ENCODE measurements around the gene EYS.
"Not testable (repeated sequence)": the region's sequence is repeated elsewhere in the genome, so short reads cannot be mapped to it uniquely, and the experiment has no call there.

The EYS gene

GRCh38 chr6:64263778-64264177, 1443.2 kb downstream of the EYS start:
- no peak for ATAC-seq
- DNase-seq = no peak
- no peaks in the 10 kb centered on the region for H3K27me3 Mint-ChIP-seq
- H3K4me3 Mint-ChIP-seq = no peak overlapping the region
- H3K9me3 Mint-ChIP-seq = no peaks in the 10 kb centered on the region
- no peak overlapping the region for H3K27ac Mint-ChIP-seq
- H3K4me1 Mint-ChIP-seq = no peaks in the 10 kb centered on the region

DNA sequence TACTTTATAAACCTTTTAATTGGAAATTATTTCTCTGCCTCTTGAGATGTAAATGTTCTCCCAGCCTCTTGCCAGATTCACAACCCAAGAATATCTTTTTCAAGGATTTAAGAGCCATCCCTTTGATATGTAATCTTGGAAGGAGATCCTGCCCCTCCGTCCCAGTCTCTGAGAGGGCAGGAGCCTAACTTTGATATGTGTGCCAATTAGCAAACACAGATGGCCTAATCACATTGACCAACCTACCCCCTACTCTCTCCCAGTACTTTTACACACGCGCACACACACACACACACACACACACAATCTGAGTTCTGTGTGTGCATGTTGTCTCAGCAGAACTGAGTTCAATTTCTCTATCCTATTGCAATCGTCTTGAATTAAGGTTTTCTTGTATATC, 1447.7 kb downstream of the EYS start:
- DNase-seq = no peak
- no peak overlapping the region for H3K4me3 Mint-ChIP-seq
- no peaks in the 10 kb centered on the region for H3K27me3 Mint-ChIP-seq
- H3K4me1 Mint-ChIP-seq = no peaks in the 10 kb centered on the region
- ATAC-seq = no peak
- H3K9me3 Mint-ChIP-seq = no peaks in the 10 kb centered on the region
- H3K27ac Mint-ChIP-seq = no peak overlapping the region

GRCh38 chr6:64258752-64259151, 1448.3 kb downstream of the EYS start:
- H3K9me3 Mint-ChIP-seq = no peaks in the 10 kb centered on the region
- no peaks in the 10 kb centered on the region for H3K27me3 Mint-ChIP-seq
- no peak overlapping the region for H3K27ac Mint-ChIP-seq
- no peaks in the 10 kb centered on the region for H3K4me1 Mint-ChIP-seq
- ATAC-seq (no peak), DNase-seq (no peak)
- H3K4me3 Mint-ChIP-seq = no peak overlapping the region

DNA sequence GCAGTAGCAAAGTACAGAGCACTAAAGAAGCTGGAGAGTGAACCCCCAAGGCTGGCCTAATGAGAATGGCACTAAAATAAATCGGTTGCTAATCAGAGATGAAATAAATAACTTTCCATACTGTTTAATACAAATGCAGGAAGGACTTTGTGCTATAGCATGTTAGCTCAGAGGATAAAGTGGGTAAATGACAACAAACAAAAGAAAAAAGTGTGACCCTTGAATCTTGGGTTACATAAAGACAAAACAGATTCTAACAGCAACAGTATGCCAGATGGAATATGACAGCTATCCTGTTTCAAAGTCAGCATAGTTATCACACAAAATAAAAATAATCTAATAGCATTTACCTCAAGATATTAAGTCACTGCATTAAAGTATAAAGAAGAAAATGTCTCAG, 1448.7 kb downstream of the EYS start:
- no peak overlapping the region for H3K4me3 Mint-ChIP-seq
- no peak for DNase-seq
- no peaks in the 10 kb centered on the region for H3K4me1 Mint-ChIP-seq
- no peak overlapping the region for H3K27ac Mint-ChIP-seq
- ATAC-seq = no peak
- no peaks in the 10 kb centered on the region for H3K9me3 Mint-ChIP-seq
- no peaks in the 10 kb centered on the region for H3K27me3 Mint-ChIP-seq

- ATAC-seq (no peak), DNase-seq (no peak)
- no peaks in the 10 kb centered on the region for H3K9me3 Mint-ChIP-seq
- H3K4me1 Mint-ChIP-seq = no peaks in the 10 kb centered on the region
- H3K27ac Mint-ChIP-seq = no peak overlapping the region
- no peak overlapping the region for H3K4me3 Mint-ChIP-seq
- H3K27me3 Mint-ChIP-seq = no peaks in the 10 kb centered on the region
Measured at GRCh38 chr6:64257586-64257985, 1449.4 kb downstream of the EYS start.

DNA sequence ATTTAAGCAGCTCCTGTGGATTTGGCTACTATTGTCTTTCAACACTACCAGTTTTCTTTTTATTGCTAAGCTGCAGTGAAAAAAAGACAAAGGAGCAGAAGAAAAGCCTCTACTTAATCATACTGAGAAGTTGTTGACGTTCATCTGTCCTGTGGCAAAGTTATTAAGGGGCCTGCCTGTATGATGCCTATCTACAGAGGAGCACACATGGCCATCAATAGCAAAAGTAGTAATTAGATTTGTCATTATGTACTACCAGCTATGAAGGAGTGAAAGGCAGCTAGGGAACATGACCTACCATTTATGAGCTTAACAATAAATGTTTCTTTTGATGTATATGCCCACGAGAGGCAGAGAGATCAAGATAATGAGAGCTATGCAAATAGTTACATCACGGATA, 1450.5 kb downstream of the EYS start:
- H3K4me1 Mint-ChIP-seq = no peaks in the 10 kb centered on the region
- ATAC-seq (no peak), DNase-seq (no peak)
- H3K9me3 Mint-ChIP-seq = no peaks in the 10 kb centered on the region
- H3K4me3 Mint-ChIP-seq = no peak overlapping the region
- no peak overlapping the region for H3K27ac Mint-ChIP-seq
- H3K27me3 Mint-ChIP-seq = no peaks in the 10 kb centered on the region

DNA sequence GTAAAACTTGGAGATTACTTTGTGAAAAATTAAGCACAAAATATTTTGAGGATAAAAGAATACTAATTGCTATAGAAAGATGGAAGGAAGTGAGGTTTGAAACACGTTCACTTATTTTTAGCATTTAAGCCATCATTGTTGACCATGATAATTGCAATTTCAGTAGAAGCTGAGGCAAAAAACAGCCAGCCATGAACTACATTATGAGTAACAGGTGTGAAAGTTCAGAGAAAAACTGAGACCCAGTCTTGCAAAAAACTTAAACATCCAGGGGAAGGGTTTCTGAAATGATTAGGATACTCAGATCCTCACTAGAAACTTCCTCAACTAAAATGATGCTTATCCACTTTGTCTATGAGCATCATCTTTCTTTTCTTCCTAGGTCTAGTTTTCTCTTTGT, 1452.0 kb downstream of the EYS start:
- no peaks in the 10 kb centered on the region for H3K4me1 Mint-ChIP-seq
- H3K27ac Mint-ChIP-seq = no peak overlapping the region
- DNase-seq (no peak), ATAC-seq (no peak)
- no peaks in the 10 kb centered on the region for H3K9me3 Mint-ChIP-seq
- H3K4me3 Mint-ChIP-seq = no peak overlapping the region
- no peaks in the 10 kb centered on the region for H3K27me3 Mint-ChIP-seq

- H3K27ac Mint-ChIP-seq = no peak overlapping the region
- no peak overlapping the region for H3K4me3 Mint-ChIP-seq
- ATAC-seq (no peak), DNase-seq (no peak)
- H3K9me3 Mint-ChIP-seq = no peaks in the 10 kb centered on the region
- no peaks in the 10 kb centered on the region for H3K4me1 Mint-ChIP-seq
- no peaks in the 10 kb centered on the region for H3K27me3 Mint-ChIP-seq
Measured at GRCh38 chr6:64254558-64254957, 1452.5 kb downstream of the EYS start.

- H3K27ac Mint-ChIP-seq = no peak overlapping the region
- no peaks in the 10 kb centered on the region for H3K4me1 Mint-ChIP-seq
- no peaks in the 10 kb centered on the region for H3K27me3 Mint-ChIP-seq
- no peak overlapping the region for H3K4me3 Mint-ChIP-seq
- H3K9me3 Mint-ChIP-seq = no peaks in the 10 kb centered on the region
- DNase-seq = no peak
- ATAC-seq = no peak
Measured at GRCh38 chr6:64252256-64252655, 1454.8 kb downstream of the EYS start.

DNA sequence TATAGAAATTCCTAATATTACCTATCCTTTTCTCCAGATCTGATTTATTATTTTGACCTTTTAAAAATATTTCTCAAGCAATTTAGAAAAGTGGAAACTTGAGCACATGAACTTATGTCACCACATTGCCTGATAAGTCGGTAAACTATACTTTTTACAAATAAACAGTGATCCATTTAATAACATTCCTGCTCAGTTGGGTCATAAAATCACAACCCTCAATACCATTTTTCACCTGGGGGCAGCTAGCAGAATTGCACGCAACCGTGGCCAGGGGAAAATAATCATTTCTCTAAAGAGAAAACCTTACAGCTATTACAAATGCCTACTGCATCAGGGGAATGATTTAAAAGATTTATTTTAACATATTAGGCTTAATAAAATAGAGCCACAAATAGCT, 1456.9 kb downstream of the EYS start:
- no peak overlapping the region for H3K27ac Mint-ChIP-seq
- no peak overlapping the region for H3K4me3 Mint-ChIP-seq
- H3K4me1 Mint-ChIP-seq = no peaks in the 10 kb centered on the region
- ATAC-seq (no peak), DNase-seq (no peak)
- no peaks in the 10 kb centered on the region for H3K27me3 Mint-ChIP-seq
- no peaks in the 10 kb centered on the region for H3K9me3 Mint-ChIP-seq

DNA sequence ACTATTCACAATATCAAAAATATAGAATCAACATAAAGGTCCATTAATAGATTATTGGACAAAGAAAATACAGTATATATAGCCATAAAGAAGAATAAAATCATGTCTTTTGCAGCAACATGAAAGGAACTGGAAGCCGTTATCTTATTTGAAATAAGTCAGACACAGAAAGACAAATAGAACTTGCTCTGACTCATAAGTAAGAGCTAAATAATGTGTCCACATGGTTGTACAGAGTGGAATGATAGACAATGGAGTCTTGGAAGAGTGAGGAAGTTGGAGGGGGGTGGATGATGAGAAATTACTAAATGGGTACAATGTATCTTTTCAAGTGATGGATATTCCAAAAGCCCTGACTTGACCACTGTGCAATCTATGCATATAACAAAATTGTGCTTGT, 1457.9 kb downstream of the EYS start:
- DNase-seq (no peak), ATAC-seq (no peak)
- H3K9me3 Mint-ChIP-seq = no peaks in the 10 kb centered on the region
- H3K4me1 Mint-ChIP-seq = no peaks in the 10 kb centered on the region
- no peak overlapping the region for H3K27ac Mint-ChIP-seq
- no peaks in the 10 kb centered on the region for H3K27me3 Mint-ChIP-seq
- H3K4me3 Mint-ChIP-seq = no peak overlapping the region

DNA sequence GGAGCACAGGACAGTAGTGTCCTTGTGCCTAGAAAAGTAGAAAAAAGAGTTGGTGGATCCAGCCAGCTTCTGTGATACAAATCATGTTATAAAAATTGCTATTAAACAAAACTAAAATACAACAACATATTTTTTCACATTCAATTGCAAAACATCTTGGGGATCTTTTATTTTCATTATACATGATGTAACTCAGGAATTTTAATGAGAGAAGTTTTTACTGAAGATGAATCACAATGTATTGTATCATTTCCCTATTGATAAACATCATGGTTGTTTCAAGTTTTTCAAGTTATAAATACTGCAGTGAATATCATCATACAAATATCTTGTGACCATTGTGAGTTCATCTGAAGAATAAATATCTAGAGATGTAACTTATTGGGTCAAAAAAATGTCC, 1463.4 kb downstream of the EYS start:
- no peak for DNase-seq
- no peak for ATAC-seq
- Mint-ChIP-seq H3K9me3 (peaks cover 10 to 11% of the 10 kb centered on the region in 2 donors), H3K4me3 (no peak overlapping the region), H3K27me3 (no peaks in the 10 kb centered on the region), H3K4me1 (no peaks in the 10 kb centered on the region), H3K27ac (no peak overlapping the region)

DNA sequence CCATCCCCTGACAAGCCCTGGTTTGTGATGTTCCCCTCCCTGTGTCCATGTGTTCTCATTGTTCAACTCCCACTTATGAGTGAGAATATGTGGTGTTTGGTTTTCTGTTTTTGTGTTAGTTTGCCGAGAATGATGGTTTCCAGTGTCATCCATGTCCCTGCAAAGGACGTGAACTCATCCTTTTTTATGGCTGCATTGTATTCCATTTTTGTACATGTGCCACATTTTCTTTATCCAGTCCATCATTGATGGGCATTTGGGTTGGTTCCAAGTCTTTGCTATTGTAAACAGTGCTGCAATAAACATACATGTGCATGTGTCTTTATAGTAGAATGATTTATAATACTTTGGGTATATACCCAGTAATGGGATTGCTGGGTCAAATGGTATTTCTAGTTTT, 1468.1 kb downstream of the EYS start:
- H3K27me3 Mint-ChIP-seq, DNase-seq, H3K4me1 Mint-ChIP-seq, ATAC-seq, H3K27ac Mint-ChIP-seq, H3K4me3 Mint-ChIP-seq: not testable (repeated sequence)
- peaks cover 10 to 11% of the 10 kb centered on the region in 2 donors for H3K9me3 Mint-ChIP-seq

GRCh38 chr6:64238071-64238470, 1469.0 kb downstream of the EYS start:
- Mint-ChIP-seq H3K4me1 (no peaks in the 10 kb centered on the region), H3K27me3 (no peaks in the 10 kb centered on the region), H3K4me3 (no peak overlapping the region), H3K9me3 (peaks cover 10 to 11% of the 10 kb centered on the region in 2 donors), H3K27ac (no peak overlapping the region)
- no peak for DNase-seq
- no peak for ATAC-seq

DNA sequence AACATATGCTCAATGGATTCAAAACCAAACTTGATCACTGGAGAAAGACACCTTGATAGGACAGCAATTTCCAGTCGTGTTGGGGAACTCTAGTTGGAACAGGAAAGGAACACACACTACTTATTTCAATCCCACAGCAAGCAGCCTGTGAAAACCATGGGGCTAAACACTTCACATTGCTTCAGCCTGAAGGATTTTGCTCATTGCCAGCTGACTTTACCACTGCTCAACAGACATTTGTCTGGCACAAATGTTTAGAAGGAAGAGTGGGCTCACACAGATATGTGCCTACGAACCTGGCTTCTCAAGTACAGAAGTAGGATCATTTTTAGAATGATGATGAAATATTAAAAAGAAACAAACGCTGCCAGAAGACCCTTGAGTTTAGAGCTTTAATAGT, 1473.3 kb downstream of the EYS start:
- no peaks in the 10 kb centered on the region for H3K9me3 Mint-ChIP-seq
- DNase-seq = no peak
- H3K4me1 Mint-ChIP-seq = no peaks in the 10 kb centered on the region
- H3K27ac Mint-ChIP-seq = no peak overlapping the region
- no peaks in the 10 kb centered on the region for H3K27me3 Mint-ChIP-seq
- no peak overlapping the region for H3K4me3 Mint-ChIP-seq
- no peak for ATAC-seq

- Mint-ChIP-seq H3K4me1 (no peaks in the 10 kb centered on the region), H3K4me3 (no peak overlapping the region), H3K27ac (no peak overlapping the region), H3K9me3 (no peaks in the 10 kb centered on the region), H3K27me3 (no peaks in the 10 kb centered on the region)
- DNase-seq (no peak), ATAC-seq (no peak)
Measured at GRCh38 chr6:64231928-64232327, 1475.1 kb downstream of the EYS start.

DNA sequence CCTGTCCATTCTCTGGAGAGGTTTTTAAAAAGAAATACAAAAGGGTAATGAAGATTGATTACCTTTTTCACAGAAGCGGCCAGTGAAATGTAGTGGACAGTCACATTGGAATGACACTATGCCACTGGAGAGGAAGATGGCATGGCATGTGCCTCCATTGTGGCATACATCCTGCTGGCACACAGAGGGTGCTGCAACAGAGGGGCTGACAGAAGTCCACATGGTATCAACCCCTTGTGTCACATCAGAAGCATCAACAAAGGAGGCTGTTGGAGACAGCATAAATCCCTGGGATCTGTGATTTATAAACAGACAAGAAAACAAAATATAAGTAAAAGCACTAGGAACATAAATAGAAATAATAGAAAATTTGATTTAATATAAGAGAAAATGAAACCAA, 1476.5 kb downstream of the EYS start:
- ATAC-seq (no peak), DNase-seq (no peak)
- Mint-ChIP-seq H3K9me3 (no peaks in the 10 kb centered on the region), H3K27ac (no peak overlapping the region), H3K4me1 (no peaks in the 10 kb centered on the region), H3K27me3 (no peaks in the 10 kb centered on the region), H3K4me3 (no peak overlapping the region)

- no peak for DNase-seq
- Mint-ChIP-seq H3K4me3 (no peak overlapping the region), H3K9me3 (no peaks in the 10 kb centered on the region), H3K27me3 (no peaks in the 10 kb centered on the region), H3K27ac (no peak overlapping the region), H3K4me1 (no peaks in the 10 kb centered on the region)
- ATAC-seq = no peak
Measured at GRCh38 chr6:64227863-64228262, 1479.2 kb downstream of the EYS start.
